Vagina (tissue), 2 donors: ENCODE data around the gene ACSF3.

Experiments
- CTCF ChIP-seq, 3 experiments: fragments of 450-650 bp in 2 of 3; fragments of 200-600 bp in 1 of 3; sonication (generic) in 1 of 3; IDR thresholded peaks; one replicate each; pipeline ENCODE4 v1.5.1; 2017 to 2019; ENCODE audit warnings: antibody characterized with exemption in 3 of 3, mild to moderate bottlenecking in 2 of 3, moderate library complexity in 2 of 3
- POLR2A ChIP-seq, 2 donors: fragments of 450-650 bp; IDR thresholded peaks; one replicate each; pipeline ENCODE4 v1.6.1; 2017; ENCODE audit warnings: antibody characterized with exemption in 2 of 2, mild to moderate bottlenecking in 2 of 2, moderate library complexity in 2 of 2

GRCh38 chr16:89177501-89177900 is 83.8 kb downstream of the ACSF3 start:
- TF ChIP-seq POLR2A (IDR thresholded peaks at IDR 0.05): no peak
- TF ChIP-seq CTCF (IDR thresholded peaks at IDR 0.05): no peak
